ENCODE results near the gene TAGLN2.

TAGLN2 gene

DNA sequence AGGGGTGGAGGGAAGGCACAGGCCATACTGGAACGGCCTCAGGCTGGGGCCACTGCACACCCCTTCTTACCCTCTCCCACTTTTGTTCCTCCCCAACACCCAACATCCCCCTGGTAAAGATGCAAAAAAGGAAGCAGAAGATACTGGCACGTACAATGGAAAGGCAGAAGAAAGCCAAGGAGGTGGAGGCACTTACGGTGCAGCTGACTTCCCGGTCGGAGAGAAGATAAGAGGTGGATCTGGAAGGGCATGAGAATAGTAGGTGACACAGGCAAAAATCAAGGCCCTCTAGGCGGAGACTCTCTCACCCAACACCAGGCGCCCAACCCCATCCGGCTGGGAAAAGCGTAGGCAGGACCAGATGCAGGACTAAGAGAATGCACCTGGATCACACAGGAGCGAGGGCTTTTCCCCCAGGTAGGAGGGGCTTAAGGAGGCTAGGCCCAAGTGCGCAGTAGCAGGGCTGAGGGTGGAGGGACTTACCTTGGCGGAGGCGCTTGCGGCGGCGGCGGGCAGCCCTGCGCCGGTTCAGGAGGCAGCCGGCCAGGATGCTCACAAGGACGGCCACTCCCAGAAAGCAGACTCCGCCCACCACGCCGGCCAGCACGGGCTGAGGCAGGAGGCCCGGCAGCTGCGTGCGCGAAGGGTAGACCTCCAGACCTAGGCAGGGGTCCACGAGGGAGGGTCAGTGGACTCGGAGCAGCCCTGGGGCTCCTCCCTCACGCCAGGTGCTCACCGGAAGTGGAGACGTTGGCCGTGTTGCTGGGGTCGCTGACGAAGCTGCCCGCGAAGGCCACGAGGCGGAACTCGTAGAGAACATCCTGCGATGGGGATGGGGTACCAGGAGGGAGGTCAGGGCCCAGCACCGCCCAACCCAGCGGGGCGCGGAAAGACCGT is 4.1 kb upstream of the TAGLN2 start:
- Histone ChIP-seq H3K27ac (no peak overlapping the region), H3K36me3 (peaks cover 83% of the 10 kb centered on the region), H3K27me3 (ENCODE audit: insufficient read depth, low read depth, severe bottlenecking) (no peaks in the 10 kb centered on the region), H3K4me3 (ENCODE audit: low read depth, low read length) (no peak overlapping the region), H3K9me3 (ENCODE audit: severe bottlenecking) (no peaks in the 10 kb centered on the region)
- TF ChIP-seq, protein P1, sequence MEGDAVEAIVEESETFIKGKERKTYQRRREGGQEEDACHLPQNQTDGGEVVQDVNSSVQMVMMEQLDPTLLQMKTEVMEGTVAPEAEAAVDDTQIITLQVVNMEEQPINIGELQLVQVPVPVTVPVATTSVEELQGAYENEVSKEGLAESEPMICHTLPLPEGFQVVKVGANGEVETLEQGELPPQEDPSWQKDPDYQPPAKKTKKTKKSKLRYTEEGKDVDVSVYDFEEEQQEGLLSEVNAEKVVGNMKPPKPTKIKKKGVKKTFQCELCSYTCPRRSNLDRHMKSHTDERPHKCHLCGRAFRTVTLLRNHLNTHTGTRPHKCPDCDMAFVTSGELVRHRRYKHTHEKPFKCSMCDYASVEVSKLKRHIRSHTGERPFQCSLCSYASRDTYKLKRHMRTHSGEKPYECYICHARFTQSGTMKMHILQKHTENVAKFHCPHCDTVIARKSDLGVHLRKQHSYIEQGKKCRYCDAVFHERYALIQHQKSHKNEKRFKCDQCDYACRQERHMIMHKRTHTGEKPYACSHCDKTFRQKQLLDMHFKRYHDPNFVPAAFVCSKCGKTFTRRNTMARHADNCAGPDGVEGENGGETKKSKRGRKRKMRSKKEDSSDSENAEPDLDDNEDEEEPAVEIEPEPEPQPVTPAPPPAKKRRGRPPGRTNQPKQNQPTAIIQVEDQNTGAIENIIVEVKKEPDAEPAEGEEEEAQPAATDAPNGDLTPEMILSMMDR (IDR thresholded peaks at IDR 0.05; ENCODE audit: low read depth, low read length), result no peak
- no peak for DNase-seq

DNA sequence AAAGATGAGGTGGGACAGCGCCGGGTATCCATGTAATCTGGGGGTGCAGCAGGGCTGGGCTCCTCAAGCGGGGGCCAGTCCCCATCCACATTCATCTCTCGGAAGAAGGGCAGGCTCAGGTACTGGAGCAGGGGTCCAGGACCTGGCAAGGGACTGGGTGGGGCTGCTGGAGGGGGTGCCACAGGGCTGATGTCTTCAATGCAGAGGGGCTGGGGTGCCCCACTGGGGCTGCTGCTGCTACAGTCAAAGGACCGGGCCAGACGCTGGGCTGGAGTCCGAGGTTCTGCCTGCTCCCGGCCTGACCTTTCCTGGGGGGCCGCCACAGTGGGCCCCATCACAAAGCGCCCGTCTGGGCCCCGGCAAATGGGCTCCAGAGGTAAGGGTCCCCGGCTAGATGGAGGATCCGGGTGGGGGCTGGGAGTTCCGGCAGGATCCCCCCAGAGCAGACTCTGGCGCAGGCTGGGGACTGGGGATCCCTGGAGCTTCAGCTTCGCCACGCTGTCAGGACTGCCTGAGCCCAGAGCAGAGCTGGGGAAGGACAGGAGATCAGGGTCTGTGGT is 3.3 kb upstream of the TAGLN2 start:
- no peaks in the 10 kb centered on the region for H3K9me3 ChIP-seq (ENCODE audit: severe bottlenecking)
- TF ChIP-seq, protein P1 (IDR thresholded peaks at IDR 0.05; ENCODE audit: low read depth, low read length), result no peak
- H3K27me3 ChIP-seq (ENCODE audit: insufficient read depth, low read depth, severe bottlenecking), result no peaks in the 10 kb centered on the region
- no peak overlapping the region; the same call in 1 of the 2 replicates for H3K27ac ChIP-seq
- H3K4me3 ChIP-seq (ENCODE audit: low read depth, low read length), result no peak overlapping the region
- no peak for DNase-seq
- H3K36me3 ChIP-seq, result peaks cover 77% of the 10 kb centered on the region

DNA sequence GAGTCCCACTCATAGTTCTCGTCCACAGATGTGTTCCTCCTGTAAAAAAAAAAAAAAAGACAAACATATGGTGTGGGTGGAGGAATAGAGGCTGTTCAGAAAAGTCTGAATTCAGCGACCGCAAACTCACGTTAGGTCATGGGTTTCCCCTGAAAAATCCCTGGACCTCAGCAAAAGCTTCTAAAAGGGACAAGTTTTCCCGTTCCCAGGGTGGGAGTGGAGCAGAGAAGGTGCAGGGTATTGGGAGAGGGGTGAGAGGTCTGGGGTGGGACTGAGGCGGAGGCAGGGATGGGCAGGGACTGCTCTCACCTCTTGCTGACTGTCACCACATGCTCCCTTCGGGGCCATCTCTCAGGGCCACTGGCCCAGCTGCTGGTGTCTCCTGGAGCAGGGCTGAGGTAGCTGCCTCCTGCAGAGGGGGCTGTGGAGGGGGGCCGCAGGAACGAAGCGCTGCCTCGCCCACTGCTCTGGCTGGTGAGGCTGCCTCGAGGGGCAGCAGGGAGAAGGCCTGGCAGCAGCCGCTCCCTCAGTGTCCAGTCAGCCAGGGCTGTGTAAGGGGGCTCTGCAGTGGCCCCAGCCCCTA is 2.6 kb upstream of the TAGLN2 start:
- peaks cover 76% of the 10 kb centered on the region for H3K36me3 ChIP-seq
- H3K27ac ChIP-seq, result no peak overlapping the region; the same call in 1 of the 2 replicates
- H3K27me3 ChIP-seq (ENCODE audit: insufficient read depth, low read depth, severe bottlenecking), result no peaks in the 10 kb centered on the region
- H3K9me3 ChIP-seq (ENCODE audit: severe bottlenecking), result no peaks in the 10 kb centered on the region
- peak; percentile 48 for DNase-seq
- no peak overlapping the region for H3K4me3 ChIP-seq (ENCODE audit: low read depth, low read length)
- TF ChIP-seq, protein P1 (IDR thresholded peaks at IDR 0.05; ENCODE audit: low read depth, low read length), result peak; percentile 33

DNA sequence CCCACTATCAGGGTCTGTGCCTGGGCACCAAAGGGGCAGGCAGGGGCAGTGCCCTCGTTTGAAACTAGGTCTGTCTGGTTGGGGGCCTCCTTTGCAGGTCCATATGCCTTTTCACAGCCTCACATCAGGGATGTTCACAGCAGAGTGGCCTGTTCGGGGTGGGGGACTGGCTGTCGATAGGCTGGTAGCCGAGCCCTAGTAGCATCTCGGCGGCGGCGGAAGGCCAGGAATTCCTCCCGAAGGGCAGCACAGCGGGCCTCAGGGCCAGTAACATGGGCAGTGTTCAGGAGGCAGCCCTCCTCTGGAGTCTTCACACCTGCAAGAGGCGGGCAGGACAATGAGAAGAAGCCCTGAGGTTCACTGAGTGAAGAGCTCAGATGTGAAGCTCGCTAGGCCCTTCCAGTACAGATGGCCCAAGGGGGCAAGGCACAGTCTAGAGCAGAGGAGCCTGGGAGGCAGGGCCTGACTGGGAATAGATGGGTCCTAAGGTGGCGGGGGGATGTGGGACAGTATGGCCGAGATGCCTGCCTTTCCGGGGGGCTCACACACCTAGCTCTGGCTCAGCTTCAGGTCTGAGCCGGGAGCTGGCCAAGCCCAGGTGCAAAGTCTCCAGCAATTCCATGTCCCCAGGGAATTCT is 2.0 kb upstream of the TAGLN2 start:
- no peaks in the 10 kb centered on the region for H3K9me3 ChIP-seq (ENCODE audit: severe bottlenecking)
- TF ChIP-seq, protein P1 (IDR thresholded peaks at IDR 0.05; ENCODE audit: low read depth, low read length), result no peak
- H3K4me3 ChIP-seq (ENCODE audit: low read depth, low read length), result no peak overlapping the region
- no peak for DNase-seq
- peaks cover 70% of the 10 kb centered on the region for H3K36me3 ChIP-seq
- H3K27ac ChIP-seq, result no peak overlapping the region
- H3K27me3 ChIP-seq (ENCODE audit: insufficient read depth, low read depth, severe bottlenecking), result no peaks in the 10 kb centered on the region

DNA sequence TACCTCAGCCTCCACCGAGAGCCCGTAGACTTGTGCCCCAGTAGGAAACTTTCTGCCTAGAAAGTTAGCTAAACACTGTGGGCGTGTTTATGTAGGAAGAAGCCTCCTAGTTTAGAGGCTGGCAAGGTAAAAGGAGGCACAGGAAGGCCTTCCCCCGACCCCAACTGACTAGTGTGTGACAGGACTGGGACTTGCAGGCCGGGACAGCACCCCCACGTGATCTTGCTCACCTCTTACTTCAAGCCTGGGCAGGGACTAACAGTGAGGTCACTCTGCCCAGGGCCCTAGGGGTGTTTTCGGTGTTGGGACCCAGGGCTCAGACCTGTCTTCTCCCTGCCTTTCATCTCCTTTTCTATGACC is 392 bp upstream of the TAGLN2 start:
- TF ChIP-seq, protein P1 (IDR thresholded peaks at IDR 0.05; ENCODE audit: low read depth, low read length), result no peak
- DNase-seq, result peak; percentile 83
- H3K9me3 ChIP-seq (ENCODE audit: severe bottlenecking), result no peaks in the 10 kb centered on the region
- peak overlapping the region; percentile 60 for H3K27ac ChIP-seq
- H3K27me3 ChIP-seq (ENCODE audit: insufficient read depth, low read depth, severe bottlenecking), result no peaks in the 10 kb centered on the region
- H3K36me3 ChIP-seq, result peaks cover 60% of the 10 kb centered on the region
- peak overlapping the region; percentile 62 for H3K4me3 ChIP-seq (ENCODE audit: low read depth, low read length)

All from WERI-Rb-1 (cell line).